ENCODE results near the gene CABLES2. TPM values are rescaled to one million over a fixed set of nuclear protein-coding genes. Genes with fewer than 3 reads are reported as not detected.

The CABLES2 gene
- total and polyA plus RNA-seq, 10 of the 15 experiments (the other 5 are each of a cell fraction or from before 2014, with no cell fraction given): 2.2 to 14.9 (median 5.3) TPM

DNA sequence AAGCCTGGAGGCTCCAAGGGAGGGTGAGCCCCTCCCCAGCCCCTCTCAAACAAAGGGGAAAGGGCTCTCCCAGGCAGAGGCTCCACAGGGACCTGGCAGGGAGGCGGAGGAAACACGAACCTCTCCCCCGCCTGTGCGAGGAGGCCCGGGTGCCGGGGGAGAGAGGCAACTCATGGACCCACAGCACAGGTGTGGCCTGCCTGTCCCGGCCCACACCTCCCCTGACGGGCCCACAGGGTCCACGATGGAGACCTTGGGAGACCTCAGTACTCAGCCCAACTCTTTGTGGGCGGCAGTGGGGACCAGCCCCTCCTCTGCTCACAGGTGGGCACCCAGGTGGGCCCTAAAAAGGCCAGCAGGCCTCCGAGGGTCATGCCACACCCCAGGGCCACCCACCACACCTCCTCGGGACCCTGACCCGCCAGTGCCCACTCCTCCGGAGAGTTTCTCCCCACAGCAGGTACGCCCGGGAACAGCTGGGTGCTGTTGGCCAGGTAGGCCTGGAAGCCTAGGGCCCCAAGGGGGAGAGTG lies 52.2 kb downstream of the CABLES2 start:
- H3K36me3 ChIP-seq (ENCODE audit: control insufficient read depth in 2 of 2, insufficient read depth in 2 of 2, low read length in 1 of 2): no peaks in the 10 kb centered on the region; a peak in 1 of 4 replicates
- ATAC-seq: no peak
- DNase-seq (ENCODE audit: low read depth, low spot score): no peak
- 48% methylated on average over 16 of the region's 16 CpGs for WGBS (ENCODE audit: insufficient coverage, insufficient replicate concordance, low lambda C conversion rate, missing lambda C conversion rate)
- intact Hi-C loops (cut with micrococcal nuclease; ENCODE audit: unreplicated experiment) (no loop called here), in situ Hi-C loops (cut with MboI) (no loop called here)
- no peak overlapping the region for H3K4me2 ChIP-seq (ENCODE audit: control insufficient read depth, insufficient read depth)
- TF ChIP-seq SREBF1 (IDR thresholded peaks at IDR 0.05; ENCODE audit: low read length) (no peak), RB1 (IDR thresholded peaks at IDR 0.05; ENCODE audit: borderline replicate concordance) (no peak), E2F4 (IDR thresholded peaks at IDR 0.05; ENCODE audit: low read depth, low read length) (no peak), ZNF384 (IDR thresholded peaks at IDR 0.05; ENCODE audit: borderline replicate concordance, low read depth, low read length) (no peak)
- TF ChIP-seq, protein P1, sequence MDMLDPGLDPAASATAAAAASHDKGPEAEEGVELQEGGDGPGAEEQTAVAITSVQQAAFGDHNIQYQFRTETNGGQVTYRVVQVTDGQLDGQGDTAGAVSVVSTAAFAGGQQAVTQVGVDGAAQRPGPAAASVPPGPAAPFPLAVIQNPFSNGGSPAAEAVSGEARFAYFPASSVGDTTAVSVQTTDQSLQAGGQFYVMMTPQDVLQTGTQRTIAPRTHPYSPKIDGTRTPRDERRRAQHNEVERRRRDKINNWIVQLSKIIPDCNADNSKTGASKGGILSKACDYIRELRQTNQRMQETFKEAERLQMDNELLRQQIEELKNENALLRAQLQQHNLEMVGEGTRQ (IDR thresholded peaks at IDR 0.05; ENCODE audit: borderline replicate concordance, low read depth, low read length): no peak
- TF ChIP-seq, protein P2, sequence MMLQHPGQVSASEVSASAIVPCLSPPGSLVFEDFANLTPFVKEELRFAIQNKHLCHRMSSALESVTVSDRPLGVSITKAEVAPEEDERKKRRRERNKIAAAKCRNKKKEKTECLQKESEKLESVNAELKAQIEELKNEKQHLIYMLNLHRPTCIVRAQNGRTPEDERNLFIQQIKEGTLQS (IDR thresholded peaks at IDR 0.05; ENCODE audit: borderline replicate concordance, extremely low read depth, low read depth, low read length): no peak
- H2AFZ ChIP-seq (ENCODE audit: control insufficient read depth, low read depth, low read length): no peak overlapping the region
- H3K4me3 ChIP-seq: no peak overlapping the region
- ChIA-PET POLR2A (no interaction called here), SMC1A (ENCODE audit: uncharacterized antibody, unreplicated experiment) (no interaction called here), CTCF (interaction anchor here (0.7 kb wide), 1 partner anchor 28 kb away, joined by 3 read pairs; no protein-coding TSS in a partner anchor), RAD21 (ENCODE audit: unreplicated experiment) (no interaction called here)
- H4K20me1 ChIP-seq (ENCODE audit: control insufficient read depth, insufficient read depth): no peaks in the 10 kb centered on the region
- H3K4me1 ChIP-seq (ENCODE audit: control insufficient read depth, insufficient read depth, low read length): no peaks in the 10 kb centered on the region
- BruUV-seq (replicated peaks): no TSS peak
- no peaks in the 10 kb centered on the region for H3K27me3 ChIP-seq (replicated peaks in 1 of 2; ENCODE audit: control insufficient read depth in 2 of 2, insufficient read depth in 2 of 2, low read length in 1 of 2)
- H3K9ac ChIP-seq (ENCODE audit: control insufficient read depth, insufficient read depth, low read length): no peak overlapping the region
- H3K79me2 ChIP-seq (ENCODE audit: control insufficient read depth, insufficient read depth, low read length): no peaks in the 10 kb centered on the region
- FAIRE-seq: no peak
- H3K27ac ChIP-seq (ENCODE audit: control insufficient read depth, insufficient read depth): no peak overlapping the region
- no peaks in the 10 kb centered on the region for H3K9me3 ChIP-seq (replicated peaks; ENCODE audit: control insufficient read depth, insufficient read depth, low read length)
